Superior temporal gyrus (tissue), 1 donor: ENCODE results near the gene ZNF793.

Source experiments
- DNase-seq: peaks from one replicate; pipeline ENCODE4 v3.0.0-alpha.2; 2016; ENCODE audit errors: extremely low spot score

The ZNF793 gene

DNA sequence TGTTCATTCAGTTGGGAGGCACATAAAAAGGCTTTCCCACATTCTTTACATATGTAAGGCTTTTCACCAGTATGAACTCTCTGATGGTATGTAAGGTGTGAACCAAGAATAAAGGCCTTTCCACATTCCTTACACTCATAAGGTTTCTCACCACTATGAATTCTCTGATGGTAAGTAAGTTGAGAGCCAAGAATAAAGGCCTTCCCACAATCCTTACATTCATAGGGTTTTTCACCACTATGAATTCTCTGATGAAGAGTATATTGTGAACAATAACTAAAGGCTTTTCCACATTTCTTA lies 58.6 kb downstream of the ZNF793 start:
- no peak for DNase-seq

- DNase-seq = no peak
Observed at GRCh38 chr19:37572203-37572602, 65.5 kb downstream of the ZNF793 start.

DNA sequence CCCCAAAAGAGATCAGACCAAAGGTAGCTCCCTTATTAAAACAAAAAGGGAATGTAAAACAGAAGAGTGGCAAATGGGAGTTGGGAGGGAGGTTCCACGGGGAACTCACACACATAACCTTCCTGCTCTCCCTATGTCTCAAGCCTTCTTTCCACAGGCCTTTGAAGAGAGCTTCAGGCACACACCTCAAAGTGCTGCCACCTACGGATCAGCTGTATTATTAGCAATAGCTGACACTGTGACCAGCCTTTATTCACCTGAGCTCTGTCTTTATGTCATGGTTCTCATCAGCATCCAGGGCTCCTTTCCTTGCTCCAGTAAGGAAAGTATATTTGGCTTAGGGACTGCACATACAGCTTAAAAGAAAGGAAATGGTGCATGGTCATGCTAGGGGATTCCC lies 76.6 kb downstream of the ZNF793 start:
- DNase-seq = no peak
